NCI-H1930 (cell line): ENCODE results near the gene TFAP2D.

Experiments used
- DNase-seq, 2 experiments: peaks; one replicate each; lab custom pipeline; 2025; lab: John Stamatoyannopoulos, UW

TFAP2D gene

DNA sequence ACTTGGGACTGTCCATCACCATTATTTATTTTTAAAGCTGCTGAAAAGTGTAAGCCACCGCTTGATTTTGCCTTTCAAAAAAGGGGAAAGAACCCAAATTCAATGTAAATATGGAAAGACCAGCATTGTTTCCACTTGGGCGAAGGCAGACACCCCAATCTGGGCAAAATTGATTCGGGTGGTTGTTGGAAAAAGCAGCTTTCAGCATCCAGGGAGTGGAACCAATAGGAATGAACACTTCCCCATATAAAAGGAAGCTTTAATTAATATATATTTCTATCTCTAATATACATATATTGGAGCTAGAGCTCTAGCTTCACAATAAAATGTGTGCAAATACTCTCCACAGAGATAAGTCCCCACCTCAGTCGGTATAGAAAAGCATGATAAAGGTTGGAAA lies at the start of gene TFAP2D:
Gene TFAP2D, plus strand, starts transcription at position 301 of the 400 bp plus-strand sequence. CDS start 530 bp downstream, outside the sequence.
- no peak for DNase-seq

- no peak for DNase-seq
These were observed 49.5 kb upstream of the TFAP2D start for GRCh38 chr6:50663806-50664205.

DNA sequence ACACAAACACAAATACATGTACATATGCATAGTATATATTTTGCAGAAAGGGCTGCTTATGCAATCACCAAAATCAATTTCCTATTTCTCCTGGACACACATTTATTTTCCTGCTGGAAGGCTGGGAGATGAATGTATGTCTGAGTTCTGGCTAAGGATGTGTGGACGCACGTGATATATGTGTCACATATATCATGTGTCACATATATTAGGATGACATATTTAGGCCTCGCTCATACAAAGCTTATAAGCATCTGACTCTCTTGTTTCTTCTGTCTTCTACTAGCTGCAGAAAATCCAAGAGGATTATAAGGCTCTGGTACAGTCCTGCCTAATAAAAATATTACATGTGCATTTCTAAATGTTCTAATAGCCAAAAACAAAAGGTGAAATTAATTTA lies 47.2 kb upstream of the TFAP2D start:
- DNase-seq = no peak

GRCh38 chr6:50681213-50681824 lies 32.0 kb upstream of the TFAP2D start:
- no peak for DNase-seq

DNA sequence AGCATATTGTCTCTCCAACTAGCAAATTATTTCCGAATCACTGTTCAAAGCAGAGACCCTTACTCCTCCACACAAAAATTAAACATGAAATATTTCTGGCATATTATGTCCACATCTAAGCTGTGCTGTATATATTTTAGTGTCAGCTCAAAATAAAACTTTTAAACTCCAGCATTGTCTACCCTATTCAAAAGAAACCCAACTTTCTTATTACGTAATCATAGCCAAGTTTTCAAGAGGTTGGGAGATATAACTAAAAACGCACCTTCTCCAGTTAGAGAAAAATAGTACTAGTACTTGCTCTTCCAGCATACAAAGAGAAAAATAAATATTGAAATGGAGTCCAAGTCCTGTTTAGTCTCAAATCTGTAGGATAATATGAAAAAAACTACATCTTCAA lies 24.1 kb upstream of the TFAP2D start:
- no peak for DNase-seq

DNA sequence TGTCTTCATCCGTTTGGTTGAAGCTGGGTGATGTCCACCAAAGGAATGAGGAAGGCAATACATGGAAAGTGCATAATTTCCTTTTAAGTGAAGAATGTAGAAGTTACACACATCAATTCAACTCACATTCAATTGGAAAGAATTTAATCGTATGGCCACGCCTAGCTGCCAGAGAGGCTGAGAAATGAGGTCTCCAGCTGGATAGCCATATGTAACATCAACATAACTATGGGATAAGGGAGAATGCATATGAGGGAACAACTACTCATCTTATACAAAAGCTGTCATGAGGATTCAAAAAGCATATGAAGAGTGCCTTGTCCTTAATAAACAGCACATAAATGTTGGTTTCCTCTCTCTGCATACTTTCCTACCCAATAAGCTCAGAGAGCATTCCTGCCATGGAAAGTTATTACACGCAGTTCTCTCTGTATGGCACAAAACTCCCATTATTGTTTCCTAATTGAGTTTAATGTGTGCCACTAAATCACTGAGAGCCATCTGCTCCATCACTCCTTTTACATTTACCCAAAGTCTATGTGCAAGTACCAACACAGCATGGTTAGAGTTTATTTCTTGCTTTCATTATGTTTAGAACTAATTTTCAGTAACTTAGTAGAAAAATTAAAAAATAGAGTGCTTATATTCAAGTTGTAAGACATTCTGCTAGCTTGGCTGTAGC lies 21.4 kb upstream of the TFAP2D start:
- no peak for DNase-seq

DNA sequence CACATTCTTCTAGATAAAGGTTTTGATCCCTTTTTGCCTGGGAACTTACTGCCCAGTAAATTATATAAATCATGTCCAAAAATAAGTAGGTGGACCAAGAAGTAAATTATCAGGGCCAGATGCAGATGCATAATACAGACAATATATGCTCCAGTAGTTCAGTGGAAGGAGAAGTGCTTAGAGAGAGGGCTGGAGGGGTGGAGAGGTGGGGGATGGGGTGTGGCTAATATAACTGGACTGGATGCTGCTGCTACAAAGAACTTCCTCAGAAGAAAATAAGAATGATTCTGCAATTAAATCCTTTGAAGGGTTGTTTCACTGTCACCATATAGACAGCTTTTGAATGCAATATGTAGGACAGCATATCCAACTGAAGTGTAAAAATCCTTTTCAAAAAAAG lies 14.8 kb upstream of the TFAP2D start:
- no peak for DNase-seq

DNA sequence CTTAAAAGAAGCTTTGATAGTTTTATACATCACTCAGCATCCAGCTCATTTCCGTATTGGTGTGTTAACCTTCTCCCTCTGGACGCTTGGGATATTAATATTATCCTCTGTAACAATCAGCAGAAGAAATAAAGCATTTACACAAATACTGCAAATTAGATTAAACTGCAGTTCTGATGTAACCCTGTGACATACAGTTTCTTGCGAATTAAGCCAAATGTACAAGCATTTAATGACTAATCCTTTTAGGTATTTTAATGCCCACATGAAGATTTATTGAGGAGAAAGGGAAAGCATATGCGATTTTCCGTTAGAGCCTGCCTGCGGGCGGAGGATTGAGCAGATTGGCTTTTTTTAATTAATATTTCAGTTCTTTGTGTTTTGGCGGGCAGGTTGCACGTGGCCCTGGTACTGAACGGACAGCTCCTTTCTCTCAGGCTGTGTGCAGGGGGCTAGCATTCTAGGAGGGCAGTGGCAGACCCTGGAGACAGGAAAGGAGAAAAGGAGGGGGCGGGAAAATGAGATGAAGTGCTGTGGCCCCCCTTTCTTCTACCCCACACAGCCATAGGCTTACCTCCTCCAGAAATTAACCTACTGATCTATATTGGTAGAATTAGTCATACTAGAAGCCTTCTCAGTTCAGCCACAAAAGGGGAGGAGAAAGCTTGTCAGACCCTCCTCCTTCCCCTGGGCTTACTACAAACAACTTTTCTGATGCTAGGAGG lies 14.1 kb upstream of the TFAP2D start:
- DNase-seq = no peak

DNA sequence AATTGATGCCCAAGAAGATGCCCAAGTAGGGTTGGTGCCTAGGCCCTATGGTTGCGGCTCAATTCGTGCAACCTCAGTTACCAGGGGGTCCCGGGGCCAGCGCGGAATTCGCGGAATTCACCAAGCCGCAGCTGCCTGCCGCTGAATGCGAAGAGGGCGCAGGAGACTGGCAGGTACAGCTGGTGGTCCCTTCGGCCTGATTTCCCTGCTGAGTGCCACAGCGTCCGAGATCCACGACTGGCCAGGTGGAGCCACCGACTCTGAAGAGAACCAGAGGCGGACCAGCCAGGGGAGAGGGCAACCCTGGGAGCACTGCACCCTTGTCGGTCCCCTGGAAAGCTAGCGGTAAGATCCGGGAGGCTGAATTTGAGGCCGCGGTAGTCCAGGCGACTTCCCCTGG lies 6.8 kb upstream of the TFAP2D start:
- no peak for DNase-seq

- DNase-seq = no peak
These were observed 6.1 kb upstream of the TFAP2D start for GRCh38 chr6:50707191-50707590.

- DNase-seq = no peak
These were observed 5.5 kb upstream of the TFAP2D start for GRCh38 chr6:50707652-50708300.

DNA sequence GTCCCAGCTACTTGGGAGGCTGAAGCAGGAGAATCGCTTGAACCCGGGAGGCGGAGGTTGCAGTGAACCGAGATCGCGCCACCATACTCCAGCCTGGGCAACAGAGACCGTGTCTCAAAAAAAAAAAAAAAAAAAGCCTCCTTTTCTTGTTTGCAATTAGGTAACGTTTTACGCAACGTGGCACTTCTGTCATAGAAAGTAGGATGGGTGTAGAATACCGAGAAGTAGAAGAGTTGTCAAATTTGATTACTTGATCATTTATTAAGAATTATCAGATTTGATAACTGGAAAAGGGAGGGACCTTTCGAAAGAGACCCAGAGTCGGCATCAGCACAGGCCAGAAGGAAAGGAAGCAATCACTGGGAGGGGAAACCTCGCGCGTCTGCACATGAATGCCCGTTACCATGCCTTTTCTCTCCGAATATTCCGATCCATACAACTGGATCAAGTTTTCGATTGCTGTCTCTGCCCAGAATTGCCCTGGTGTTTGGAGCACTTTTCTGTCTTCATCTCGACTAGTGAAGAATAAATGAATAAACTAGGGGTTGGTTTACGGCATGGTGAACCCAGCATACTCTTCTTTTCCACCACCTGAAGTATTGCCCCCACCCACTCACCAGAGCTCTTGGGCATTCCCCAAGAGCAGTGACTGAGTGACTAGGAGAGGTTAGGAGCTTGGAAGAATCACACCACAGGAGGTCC lies 4.5 kb upstream of the TFAP2D start:
- DNase-seq = no peak

DNA sequence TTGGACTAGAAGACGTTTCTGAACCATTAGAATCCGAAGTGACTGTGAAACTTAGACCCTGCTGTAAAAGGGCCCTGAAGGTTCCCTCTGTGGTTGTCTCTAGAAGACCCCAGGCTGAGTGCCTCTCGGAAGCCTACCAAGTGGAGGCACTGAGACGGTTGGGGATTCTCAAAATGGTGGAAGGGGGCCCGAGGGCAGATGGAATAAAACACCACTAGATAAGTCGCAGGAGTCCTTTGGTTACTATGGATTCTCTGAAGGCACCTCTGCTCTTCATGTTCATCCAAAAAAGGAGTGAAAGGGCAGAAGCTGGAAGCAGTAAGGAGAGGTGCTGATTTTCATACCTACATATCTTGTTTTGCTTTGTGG lies 4.0 kb upstream of the TFAP2D start:
- DNase-seq = no peak

DNA sequence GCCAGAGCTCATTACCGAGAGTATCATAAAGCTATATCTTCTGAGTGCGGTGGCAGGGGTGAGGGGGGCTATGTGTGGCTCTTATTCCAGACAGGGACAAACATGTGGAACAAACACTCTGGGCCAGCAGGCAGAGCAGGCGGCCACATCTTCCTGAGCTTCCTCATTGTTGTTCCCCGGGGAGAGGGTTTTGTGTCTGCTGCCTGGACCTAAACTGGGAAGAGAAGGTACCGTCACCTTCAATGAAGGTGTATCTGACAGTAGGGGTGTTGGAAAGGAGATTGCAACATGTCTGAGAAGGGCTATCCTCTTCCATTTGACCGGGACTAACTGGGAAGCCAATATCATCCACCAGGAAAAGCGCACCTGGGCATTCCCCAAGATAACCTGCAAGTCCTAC lies 1.6 kb upstream of the TFAP2D start:
- no peak for DNase-seq

DNA sequence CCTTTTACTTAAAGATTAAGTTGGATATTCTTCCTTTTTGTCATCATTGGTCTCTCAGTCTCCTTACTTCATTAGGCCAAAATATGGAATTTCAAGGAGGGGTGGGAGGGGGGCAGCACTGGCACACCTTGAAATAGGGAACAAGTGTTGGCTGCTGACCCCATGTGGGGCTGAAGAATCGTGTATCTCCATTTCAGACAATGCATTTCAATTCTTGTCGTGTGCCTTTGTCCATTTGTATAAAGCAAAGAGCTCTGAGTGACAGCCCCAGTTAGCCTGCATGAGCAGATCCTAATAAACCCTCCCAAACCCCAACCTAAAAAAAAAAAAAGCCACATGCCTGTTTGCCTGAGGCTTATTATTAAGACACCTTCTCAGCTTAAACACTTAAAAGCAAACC lies 1.0 kb upstream of the TFAP2D start:
- no peak for DNase-seq

DNA sequence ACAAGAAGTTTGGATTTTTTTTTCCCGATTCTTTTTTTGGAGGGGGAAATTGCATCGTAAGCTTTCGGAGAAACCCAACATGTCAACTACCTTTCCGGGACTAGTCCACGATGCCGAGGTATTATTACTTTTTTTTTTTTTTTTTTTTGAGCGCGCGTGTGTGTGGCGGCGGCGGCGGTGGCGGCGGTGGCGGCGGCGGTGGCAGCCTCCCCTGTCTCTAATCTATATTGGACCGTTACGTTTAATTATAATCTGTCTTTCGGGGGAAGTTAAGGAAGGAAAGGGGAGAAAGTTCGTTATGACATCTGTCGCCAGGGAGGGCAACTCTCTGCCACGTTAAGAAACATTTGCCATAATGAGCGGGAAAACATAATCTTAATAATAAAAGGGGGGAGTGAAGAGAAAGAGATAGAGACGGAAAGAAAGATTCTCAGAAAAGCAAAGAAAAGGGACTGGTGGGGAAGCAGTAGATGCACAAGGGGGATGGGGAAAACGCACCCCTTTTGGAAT lies 706 bp downstream of the TFAP2D start:
- DNase-seq = no peak

DNA sequence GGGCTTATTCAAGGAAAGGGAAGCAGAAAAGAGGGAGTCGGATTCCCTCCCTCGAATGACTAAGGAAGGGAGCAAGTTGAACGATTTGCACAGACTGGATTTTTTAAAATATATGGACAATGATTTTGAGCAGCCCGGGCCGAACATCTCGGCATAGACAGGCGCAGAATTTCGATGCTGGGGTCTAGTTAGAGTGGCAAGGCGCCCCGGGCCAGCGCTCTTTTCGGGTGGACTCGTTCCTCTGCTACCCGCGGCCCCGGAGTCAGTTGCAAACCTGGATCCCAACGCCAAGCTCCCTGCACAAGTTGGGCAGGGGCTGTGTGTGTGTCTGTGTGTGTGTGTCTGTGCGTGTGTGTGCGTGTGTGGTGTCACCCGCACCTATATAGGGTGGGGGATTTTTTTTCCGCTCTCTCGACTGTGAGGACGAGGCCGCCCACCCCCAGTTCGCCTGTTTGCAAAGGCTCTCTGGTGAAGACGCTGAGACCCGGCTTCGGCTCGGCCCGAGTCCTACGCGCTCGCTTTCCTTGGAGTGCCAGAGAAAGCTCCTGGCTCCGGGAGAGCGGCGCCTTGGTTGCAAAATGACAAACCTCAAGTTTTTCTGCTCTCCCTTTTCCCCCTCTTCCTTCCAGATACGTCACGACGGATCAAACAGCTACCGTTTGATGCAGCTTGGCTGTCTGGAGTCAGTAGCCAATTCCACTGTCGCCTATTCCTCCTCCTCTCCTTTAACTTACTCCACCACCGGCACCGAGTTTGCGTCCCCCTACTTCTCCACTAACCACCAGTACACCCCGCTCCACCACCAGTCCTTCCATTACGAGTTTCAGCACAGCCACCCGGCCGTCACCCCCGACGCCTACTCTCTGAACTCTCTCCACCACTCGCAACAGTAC lies 1.4 kb downstream of the TFAP2D start:
- DNase-seq = no peak

DNA sequence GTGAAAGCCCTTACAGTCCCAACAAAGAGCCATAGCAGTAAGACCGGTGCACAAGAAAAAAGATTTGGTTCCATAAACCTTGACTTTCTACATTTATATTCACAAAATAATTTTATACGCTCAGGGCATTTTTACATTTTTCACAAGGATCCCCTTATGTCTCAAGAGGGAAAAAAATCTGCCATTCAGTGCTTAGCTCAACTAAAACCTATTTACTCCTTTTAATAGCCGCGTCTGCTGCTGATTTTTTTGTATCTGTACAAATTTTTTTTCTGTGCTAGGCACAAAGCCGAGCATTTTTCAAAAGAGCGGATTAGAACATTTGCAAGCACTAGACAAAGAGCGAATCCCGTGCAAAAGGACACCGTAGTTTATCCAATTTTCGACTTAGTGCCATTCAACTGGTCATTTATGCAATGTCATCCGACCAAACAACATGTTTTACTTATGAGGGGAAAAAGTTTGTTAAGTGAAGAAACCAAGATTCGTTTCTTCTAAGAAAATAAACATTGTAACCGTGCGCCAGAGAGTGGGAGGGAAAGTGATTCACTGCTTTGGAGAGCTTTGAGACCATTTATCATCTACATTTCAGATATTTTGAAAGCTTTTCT lies 3.7 kb downstream of the TFAP2D start:
- DNase-seq = no peak

- no peak for DNase-seq
These were observed 4.6 kb downstream of the TFAP2D start for GRCh38 chr6:50717734-50718457.

- no peak for DNase-seq
These were observed 5.2 kb downstream of the TFAP2D start for GRCh38 chr6:50718566-50718965.
